Thymus (tissue), 11 donors: ENCODE measurements around the gene FBXO47. TPM values are rescaled to one million over a fixed set of nuclear protein-coding genes. Genes with fewer than 3 reads are reported as not detected.
A peak's percentile ranks its signal among the peaks of the same experiment; 100 is the strongest.

Experiments used
- DNase-seq, 9 donors: peaks; one replicate each; pipeline ENCODE4 v3.0.0-alpha.2; 2013; ENCODE audit warnings: low spot score in 9 of 9, low read depth in 6 of 9, missing footprints in 1 of 9
- H3K27ac ChIP-seq, 2 donors: one replicate each; pipeline ENCODE4 v1.5.1; 2013; ENCODE audit warnings: control low read depth in 1 of 2, low read depth in 1 of 2, low read length in 1 of 2, mild to moderate bottlenecking in 1 of 2, moderate library complexity in 1 of 2
- H3K27me3 ChIP-seq, 2 donors: one replicate each; pipeline ENCODE4 v1.5.1; 2013; ENCODE audit warnings: low read length in 1 of 2; ENCODE audit not compliant: control insufficient read depth in 2 of 2, insufficient read depth in 1 of 2
- H3K36me3 ChIP-seq, 2 donors: one replicate each; pipeline ENCODE4 v1.5.1; 2013; ENCODE audit warnings: low read length in 1 of 2, mild to moderate bottlenecking in 1 of 2, moderate library complexity in 1 of 2; ENCODE audit not compliant: control insufficient read depth in 2 of 2, insufficient read depth in 2 of 2
- H3K4me1 ChIP-seq, 2 donors: one replicate each; pipeline ENCODE4 v1.5.1; 2013; ENCODE audit warnings: low read length in 2 of 2; ENCODE audit not compliant: control insufficient read depth in 2 of 2, insufficient read depth in 2 of 2
- H3K4me3 ChIP-seq, 2 donors: one replicate each; pipeline ENCODE4 v1.5.1; 2013; ENCODE audit warnings: low read length in 2 of 2, control low read depth in 1 of 2, mild to moderate bottlenecking in 1 of 2
- H3K9me3 ChIP-seq, 2 donors: one replicate each; pipeline ENCODE4 v1.5.1; 2013; ENCODE audit warnings: low read length in 1 of 2, mild to moderate bottlenecking in 1 of 2; ENCODE audit not compliant: control insufficient read depth in 2 of 2, insufficient read depth in 1 of 2
- WGBS: extraction: QIAGEN DNeasy Blood & Tissue Kit; methylation state at CpG from one replicate; pipeline ENCODE4 v1.1.7; 2013; 5-methylcytosine and 5-hydroxymethylcytosine counted together
- polyA plus RNA-seq: library from polyadenylated mRNA; stranded (reverse); fragments of 200-250 nt; gene quantifications from one replicate; pipeline ENCODE4 v1.2.3, GENCODE V29; 2013
- total RNA-seq: library from RNA; stranded (reverse); fragments of 120-200 nt; gene quantifications from one replicate; pipeline ENCODE4 v1.2.4, GENCODE V29; 2013
- donor health status: healthy.

The FBXO47 gene
- total and polyA plus RNA-seq, 2 donors, result not detected

- 89% methylated on average over 8 of the region's 8 CpGs for WGBS
- H3K4me1 ChIP-seq, result peaks cover 54 to 95% of the 10 kb centered on the region in 2 donors
- H3K27me3 ChIP-seq, result no peaks in the 10 kb centered on the region
- H3K27ac ChIP-seq, result peak overlapping the region in 1 of 2 donors; percentile 44
- no peak overlapping the region for H3K4me3 ChIP-seq
- no peak for DNase-seq
- peaks cover 64 to 83% of the 10 kb centered on the region in 2 donors for H3K36me3 ChIP-seq
- H3K9me3 ChIP-seq, result peaks cover 0 to 6% of the 10 kb centered on the region in 2 donors
Measured at GRCh38 chr17:38886643-38887010, 80.6 kb downstream of the FBXO47 start.

Other genes with a start within 250 kb of the FBXO47 start
- 10.3 TPM for gene CISD3, start 237.1 kb downstream of the FBXO47 start, total RNA-seq
- 22.5 TPM for gene CISD3, start 237.1 kb downstream of the FBXO47 start, polyA plus RNA-seq
- 1.4 TPM for gene PCGF2, start 219.1 kb downstream of the FBXO47 start, total RNA-seq
- gene PCGF2, start 219.1 kb downstream of the FBXO47 start, polyA plus RNA-seq, result 12.6 TPM
- gene PSMB3, start 214.7 kb downstream of the FBXO47 start, total RNA-seq, result 432 TPM
- 206 TPM for gene PSMB3, start 214.7 kb downstream of the FBXO47 start, polyA plus RNA-seq
- 15.9 TPM for gene PIP4K2B, start 167.8 kb downstream of the FBXO47 start, total RNA-seq
- gene PIP4K2B, start 167.8 kb downstream of the FBXO47 start, polyA plus RNA-seq, result 17.8 TPM
- gene CWC25, start 142.1 kb downstream of the FBXO47 start, total RNA-seq, result 18.7 TPM
- gene CWC25, start 142.1 kb downstream of the FBXO47 start, polyA plus RNA-seq, result 36.2 TPM
- gene RPL23, start 113.7 kb downstream of the FBXO47 start, total RNA-seq, result 3,220 TPM
- 4,550 TPM for gene RPL23, start 113.7 kb downstream of the FBXO47 start, polyA plus RNA-seq
- 37.0 TPM for gene LASP1, start 97.3 kb downstream of the FBXO47 start, total RNA-seq
- gene LASP1, start 97.3 kb downstream of the FBXO47 start, polyA plus RNA-seq, result 72.5 TPM
- 19.7 TPM for gene PLXDC1, start 184.2 kb upstream of the FBXO47 start, total RNA-seq
- 66.4 TPM for gene PLXDC1, start 184.2 kb upstream of the FBXO47 start, polyA plus RNA-seq
- gene ARL5C, start 198.8 kb upstream of the FBXO47 start, total RNA-seq, result 3.7 TPM
- 6.3 TPM for gene ARL5C, start 198.8 kb upstream of the FBXO47 start, polyA plus RNA-seq
- gene CACNB1, start 230.3 kb upstream of the FBXO47 start, total RNA-seq, result 2.9 TPM
- 11.7 TPM for gene CACNB1, start 230.3 kb upstream of the FBXO47 start, polyA plus RNA-seq
- 3,707 TPM for gene RPL19, start 232.9 kb upstream of the FBXO47 start, total RNA-seq
- gene RPL19, start 232.9 kb upstream of the FBXO47 start, polyA plus RNA-seq, result 3,788 TPM